GM19395 (cell line): Measurements from ENCODE around the gene TPCN1.
A peak's percentile ranks its signal among the peaks of the same experiment; 100 is the strongest.

Experiments used
- ATAC-seq: cut with Tn5 transposase; IDR thresholded peaks from one replicate; pipeline ENCODE4 v1.9.1; 2021; ENCODE audit warnings: mild to moderate bottlenecking, moderate library complexity; ENCODE audit not compliant: unreplicated experiment

The TPCN1 gene

GRCh38 chr12:113221181-113221996 is at the start of gene TPCN1:
TSS of gene TPCN1 (plus strand) at chr12:113221464. CDS start at chr12:113226853, 5,389 bp downstream.
- ATAC-seq, result peak; percentile 90

DNA sequence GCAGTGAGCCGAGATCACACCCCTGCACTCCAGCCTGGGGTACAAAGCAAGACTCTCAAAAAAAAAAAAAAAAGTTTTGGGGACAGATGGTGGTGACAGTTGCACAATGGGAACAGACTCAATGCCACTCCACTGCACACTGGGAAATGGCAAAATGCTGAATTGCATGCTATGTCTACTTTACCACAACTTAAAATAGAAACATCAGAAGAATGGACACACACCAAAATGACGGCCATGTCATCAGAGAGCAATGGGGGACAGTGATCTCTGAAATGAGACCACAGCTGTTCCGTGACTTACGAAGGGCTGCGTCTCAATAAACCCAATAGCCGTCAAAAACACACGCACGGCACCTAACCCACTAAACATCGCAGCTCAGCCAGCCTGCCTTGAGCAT is 49.7 kb upstream of the TPCN1 start:
- no peak for ATAC-seq

DNA sequence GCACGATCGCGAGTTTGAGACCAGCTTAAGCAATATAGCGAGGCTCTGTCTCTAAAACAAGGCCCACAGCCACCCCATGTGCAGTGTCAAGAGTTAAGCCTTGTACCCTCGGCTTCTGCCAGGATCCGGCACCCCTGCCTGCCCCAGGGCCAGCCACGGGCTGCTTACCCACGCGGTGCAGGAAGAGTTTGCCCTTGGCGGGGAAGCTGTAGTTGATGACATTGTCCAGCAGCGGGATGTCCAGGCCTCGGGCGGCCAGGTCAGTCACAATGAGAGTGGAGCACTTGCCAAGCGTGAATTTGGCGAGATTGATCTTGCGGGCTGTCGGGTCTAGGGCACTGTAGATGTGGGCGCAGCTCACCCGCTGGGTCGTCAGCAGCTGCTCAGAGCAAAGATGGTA is 49.1 kb upstream of the TPCN1 start:
- ATAC-seq, result no peak

GRCh38 chr12:113173081-113173698 is 48.1 kb upstream of the TPCN1 start:
- ATAC-seq, result peak; percentile 75

DNA sequence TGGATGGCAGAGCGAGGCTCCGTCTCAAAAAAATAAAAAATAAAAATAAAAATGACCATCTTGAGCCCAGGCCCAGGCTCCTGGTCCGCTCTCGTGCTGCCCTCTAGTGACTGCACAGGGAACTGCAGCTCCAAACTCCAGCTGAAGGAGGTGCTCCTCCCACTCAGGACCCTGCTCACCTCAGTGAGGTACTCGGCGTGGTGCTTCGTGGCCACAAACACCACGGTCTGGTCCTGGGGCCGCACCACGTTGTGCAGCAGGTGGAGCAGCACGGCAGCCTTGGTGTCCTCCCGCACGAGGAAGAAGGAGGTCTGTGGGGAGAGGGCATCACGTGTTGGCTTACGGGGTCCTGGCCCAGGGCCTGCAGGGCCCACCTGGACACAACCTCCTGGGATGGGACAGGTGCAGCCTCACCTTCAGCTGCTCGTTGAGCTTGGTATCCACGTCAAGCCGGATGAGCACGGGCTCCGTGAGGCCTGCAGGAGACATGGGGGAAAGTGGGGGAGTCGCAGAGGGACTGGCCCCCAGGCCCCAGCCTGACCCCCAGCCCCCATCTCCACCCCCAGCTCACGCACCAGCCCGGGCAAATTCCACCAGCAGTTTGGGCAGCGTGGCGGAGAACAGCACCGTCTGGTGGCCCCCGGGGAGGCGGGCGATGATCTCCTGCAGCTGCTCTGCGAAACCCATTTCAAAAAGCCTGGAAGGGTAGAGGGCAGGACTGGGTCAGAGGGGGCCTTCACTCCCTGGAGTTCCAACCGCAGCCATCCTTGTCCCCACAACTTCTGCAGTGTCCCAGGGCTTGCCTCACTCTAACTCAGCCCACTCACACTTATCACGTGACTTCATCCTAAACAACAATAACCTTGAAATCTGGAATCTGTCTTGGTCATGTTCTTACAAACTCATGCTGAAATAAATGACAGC is 46.5 kb upstream of the TPCN1 start:
- no peak for ATAC-seq

- ATAC-seq, result no peak
Observed at GRCh38 chr12:113179023-113179422, 42.2 kb upstream of the TPCN1 start.

- ATAC-seq, result no peak
Observed at GRCh38 chr12:113180333-113180732, 40.9 kb upstream of the TPCN1 start.

GRCh38 chr12:113181975-113182374 is 39.3 kb upstream of the TPCN1 start:
- ATAC-seq, result no peak

- no peak for ATAC-seq
Observed at GRCh38 chr12:113183030-113183589, 38.2 kb upstream of the TPCN1 start.

GRCh38 chr12:113184098-113184899 is 37.0 kb upstream of the TPCN1 start:
- peak; percentile 71 for ATAC-seq

GRCh38 chr12:113184900-113185179 is 36.4 kb upstream of the TPCN1 start:
- peak; percentile 81 for ATAC-seq

DNA sequence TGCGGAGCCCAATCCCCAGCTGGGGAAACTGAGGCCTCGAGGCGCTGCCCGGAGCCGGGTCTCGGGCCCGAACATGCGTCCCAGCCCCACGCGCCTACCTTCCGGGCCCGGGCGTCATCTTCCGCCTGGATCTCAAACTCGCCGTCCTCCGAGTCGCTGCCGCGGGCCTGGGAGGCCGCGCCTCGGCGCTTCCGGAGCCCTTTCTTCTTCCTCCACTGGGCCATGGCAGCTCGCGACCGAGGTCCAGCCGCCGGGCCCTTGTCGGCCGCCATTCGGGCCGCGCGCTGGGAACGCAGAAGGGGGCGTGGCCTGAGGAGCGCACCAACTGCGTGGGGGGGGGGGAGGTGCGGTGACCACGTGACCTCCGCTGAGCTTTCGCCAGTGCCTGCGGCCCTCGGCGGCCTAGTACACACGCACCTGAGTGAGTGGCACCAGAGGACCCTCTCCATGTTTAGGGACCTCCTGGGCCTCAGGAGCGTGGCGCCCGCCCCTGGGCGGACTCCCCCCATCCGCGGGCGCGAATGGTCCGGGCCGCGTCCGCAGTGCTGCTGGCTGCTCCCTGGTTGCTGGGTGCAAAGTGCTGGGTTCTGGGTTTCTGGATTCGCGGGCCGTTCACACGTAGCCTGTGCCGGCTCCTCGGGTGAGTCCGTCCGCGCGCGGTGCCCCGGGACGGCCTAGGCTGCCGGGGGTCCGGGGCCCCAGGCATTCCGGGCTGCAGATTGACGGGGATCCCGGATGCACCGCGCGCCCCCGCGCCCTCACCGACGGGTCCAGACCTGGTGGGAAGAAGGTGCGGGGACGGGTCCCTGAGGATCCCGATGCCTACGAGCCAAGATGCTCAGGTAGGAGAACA is 35.9 kb upstream of the TPCN1 start, which contains the start of the genes DDX54 and RITA1:
TSS of gene DDX54 (minus strand) at position 299 of the 853 bp plus-strand sequence. CDS start at position 272, 27 bp downstream.
TSS of gene RITA1 (plus strand) at position 542 of the 853 bp plus-strand sequence. CDS start 1,026 bp downstream, outside the sequence.
- ATAC-seq, result peak; percentile 55

DNA sequence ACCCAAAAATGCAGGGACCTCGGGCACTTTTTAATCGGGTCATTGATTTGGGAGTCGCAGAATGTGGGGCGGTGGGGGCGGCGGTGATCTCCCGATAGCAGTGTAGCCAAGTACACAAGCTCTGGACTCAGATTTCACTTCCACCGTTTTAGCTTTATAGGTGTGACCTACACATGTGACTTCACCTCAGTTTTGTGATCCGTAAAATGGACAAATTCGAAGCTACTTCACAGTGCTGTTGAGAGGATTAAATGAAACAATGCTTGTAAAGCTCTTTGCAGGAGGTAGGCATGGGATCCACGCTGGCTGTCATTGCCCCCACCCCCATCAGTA is 35.3 kb upstream of the TPCN1 start:
- ATAC-seq, result no peak

GRCh38 chr12:113186666-113187325 is 34.5 kb upstream of the TPCN1 start:
- no peak for ATAC-seq

DNA sequence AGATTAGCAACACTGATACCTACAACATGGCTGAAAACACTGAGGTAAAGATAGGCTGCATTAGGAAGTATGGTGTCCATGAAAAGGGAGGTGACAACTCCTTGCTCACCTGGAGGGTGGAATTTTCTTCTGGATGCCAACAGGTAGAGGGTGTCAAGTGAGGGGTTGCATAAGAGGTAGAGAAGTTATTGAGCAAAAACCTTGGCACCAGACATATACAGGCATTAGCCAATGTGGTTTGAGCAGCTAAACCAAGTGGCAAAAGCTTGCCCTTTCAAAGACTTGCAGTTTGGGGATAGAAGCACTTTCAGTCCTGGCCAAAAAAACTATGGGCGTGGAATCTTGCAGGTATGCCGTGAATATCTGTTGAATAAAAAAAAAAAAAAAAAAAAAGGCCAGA is 31.9 kb upstream of the TPCN1 start:
- no peak for ATAC-seq

DNA sequence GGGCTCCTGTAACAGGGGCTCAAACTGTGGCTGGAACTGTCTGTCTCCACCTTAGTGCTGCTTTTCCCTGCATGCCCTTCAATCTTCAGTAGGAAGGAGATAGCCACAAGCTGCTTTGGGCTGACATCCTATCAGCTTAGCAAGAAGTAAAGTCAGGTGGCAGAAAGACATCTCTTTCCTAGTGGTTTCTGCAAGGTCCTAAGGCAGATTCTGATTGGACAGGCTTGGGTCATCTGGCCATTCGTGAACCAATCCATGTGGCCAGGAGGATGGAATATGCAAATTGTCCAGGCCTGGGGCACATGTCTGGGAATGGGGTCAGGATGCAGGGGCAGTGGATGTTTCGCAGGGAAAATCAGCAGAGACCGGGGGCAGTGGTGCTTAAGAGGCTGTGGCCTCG is 30.5 kb upstream of the TPCN1 start:
- ATAC-seq, result no peak

GRCh38 chr12:113191227-113191626 is 30.0 kb upstream of the TPCN1 start:
- no peak for ATAC-seq

DNA sequence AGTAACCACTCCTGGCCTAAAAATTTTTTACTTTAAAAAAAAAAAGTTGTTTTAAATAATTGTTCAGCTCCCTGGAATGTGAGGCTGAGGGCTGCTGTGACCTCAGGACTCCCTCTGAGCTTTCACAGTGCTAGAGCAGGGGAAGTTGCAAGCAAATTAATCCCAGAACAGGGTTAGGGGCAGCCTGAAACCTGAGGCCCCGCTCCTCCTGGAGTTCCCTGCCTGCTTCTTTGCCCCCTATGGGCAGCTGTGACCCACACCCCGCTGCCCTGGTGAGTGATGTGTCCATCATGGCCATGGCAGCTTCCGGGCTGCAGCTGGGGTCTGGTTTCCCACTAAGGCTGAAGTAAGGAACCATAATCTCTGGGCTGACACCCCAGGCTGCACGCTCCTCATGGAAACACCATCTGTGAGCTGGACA is 26.3 kb upstream of the TPCN1 start:
- no peak for ATAC-seq

DNA sequence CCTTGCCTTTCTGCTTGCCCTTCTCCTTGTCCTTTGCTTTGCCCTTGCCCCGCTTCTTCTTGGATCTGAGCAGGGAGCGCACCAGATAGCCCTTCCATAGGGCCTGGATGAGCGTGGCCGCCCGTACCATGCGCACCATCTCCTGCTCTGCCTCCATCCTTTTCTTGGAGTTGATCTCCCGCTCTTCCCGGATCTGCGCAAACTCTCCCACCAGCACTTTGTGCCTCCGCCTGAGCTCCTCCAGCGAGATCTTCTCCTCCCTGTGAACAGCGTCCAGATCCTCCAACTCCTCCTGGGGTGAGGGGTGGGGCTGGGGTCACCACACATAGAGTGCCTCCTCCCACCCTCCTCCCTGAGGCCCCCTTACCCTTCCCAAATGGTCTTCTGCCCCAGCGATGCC is 25.7 kb upstream of the TPCN1 start:
- no peak for ATAC-seq
